Measurements from ENCODE around the gene LRRC74B. TPM values are rescaled to one million over a fixed set of nuclear protein-coding genes. Genes with fewer than 3 reads are reported as not detected.
"Not testable (repeated sequence)": the region's sequence is repeated elsewhere in the genome, so short reads cannot be mapped to it uniquely, and the experiment has no call there.

The LRRC74B gene
- total RNA-seq, 1 experiment from 2014 or later: not detected

DNA sequence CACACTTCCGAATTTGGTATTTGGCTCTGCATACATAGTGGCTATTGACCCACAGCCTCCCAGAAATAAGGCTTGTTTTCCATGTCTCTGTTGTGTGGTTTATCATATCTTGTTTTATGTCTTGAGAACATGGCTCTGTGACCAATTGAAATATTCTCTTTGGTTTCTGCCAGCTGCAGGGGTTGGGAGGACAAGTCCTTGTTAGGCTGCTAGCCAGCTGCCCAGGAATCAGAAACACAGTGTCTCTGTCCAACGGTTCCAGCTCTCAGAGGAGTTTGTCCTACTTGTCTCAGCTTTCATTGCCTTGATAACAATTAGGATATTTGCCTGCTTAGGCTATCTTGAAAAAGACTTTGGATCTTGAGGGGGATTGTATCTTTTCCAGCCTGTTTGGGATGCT, 7.3 kb upstream of the LRRC74B start:
- CTCF ChIA-PET: no interaction called here
- H3K36me3 ChIP-seq (ENCODE audit: low read depth): no peaks in the 10 kb centered on the region
- peaks cover 18% of the 10 kb centered on the region for H3K4me1 ChIP-seq (replicated peaks; ENCODE audit: insufficient read depth)
- H2AFZ ChIP-seq: no peak overlapping the region
- H3K9me2 ChIP-seq (ENCODE audit: insufficient read depth): no peaks in the 10 kb centered on the region
- intact Hi-C loops (cut with micrococcal nuclease; ENCODE audit: unreplicated experiment): no loop called here
- no TSS peak for BruUV-seq (replicated peaks)
- no peak overlapping the region for H3K4me3 ChIP-seq
- H3K9me3 ChIP-seq (ENCODE audit: insufficient read depth, low read depth): no peaks in the 10 kb centered on the region
- TF ChIP-seq, protein P1, sequence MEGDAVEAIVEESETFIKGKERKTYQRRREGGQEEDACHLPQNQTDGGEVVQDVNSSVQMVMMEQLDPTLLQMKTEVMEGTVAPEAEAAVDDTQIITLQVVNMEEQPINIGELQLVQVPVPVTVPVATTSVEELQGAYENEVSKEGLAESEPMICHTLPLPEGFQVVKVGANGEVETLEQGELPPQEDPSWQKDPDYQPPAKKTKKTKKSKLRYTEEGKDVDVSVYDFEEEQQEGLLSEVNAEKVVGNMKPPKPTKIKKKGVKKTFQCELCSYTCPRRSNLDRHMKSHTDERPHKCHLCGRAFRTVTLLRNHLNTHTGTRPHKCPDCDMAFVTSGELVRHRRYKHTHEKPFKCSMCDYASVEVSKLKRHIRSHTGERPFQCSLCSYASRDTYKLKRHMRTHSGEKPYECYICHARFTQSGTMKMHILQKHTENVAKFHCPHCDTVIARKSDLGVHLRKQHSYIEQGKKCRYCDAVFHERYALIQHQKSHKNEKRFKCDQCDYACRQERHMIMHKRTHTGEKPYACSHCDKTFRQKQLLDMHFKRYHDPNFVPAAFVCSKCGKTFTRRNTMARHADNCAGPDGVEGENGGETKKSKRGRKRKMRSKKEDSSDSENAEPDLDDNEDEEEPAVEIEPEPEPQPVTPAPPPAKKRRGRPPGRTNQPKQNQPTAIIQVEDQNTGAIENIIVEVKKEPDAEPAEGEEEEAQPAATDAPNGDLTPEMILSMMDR (conservative IDR thresholded peaks at IDR 0.05): no peak
- TF ChIP-seq EZH2 (IDR thresholded peaks at IDR 0.05; ENCODE audit: low read depth): no peak
- H3K27me3 ChIP-seq (ENCODE audit: insufficient read depth, low read depth): no peaks in the 10 kb centered on the region
- H3K27ac ChIP-seq: peak overlapping the region; percentile 61; the same call in 1 of the 2 replicates
- no peaks in the 10 kb centered on the region for H3K79me2 ChIP-seq (ENCODE audit: low read depth)
- H4K20me1 ChIP-seq (ENCODE audit: insufficient read depth): no peaks in the 10 kb centered on the region
- H3F3A ChIP-seq (ENCODE audit: insufficient read depth, low read depth): peaks cover 19% of the 10 kb centered on the region
- no peak overlapping the region for H3K4me2 ChIP-seq
- POLR2A ChIA-PET (ENCODE audit: unreplicated experiment): no interaction called here
- DNase-seq: no peak

DNA sequence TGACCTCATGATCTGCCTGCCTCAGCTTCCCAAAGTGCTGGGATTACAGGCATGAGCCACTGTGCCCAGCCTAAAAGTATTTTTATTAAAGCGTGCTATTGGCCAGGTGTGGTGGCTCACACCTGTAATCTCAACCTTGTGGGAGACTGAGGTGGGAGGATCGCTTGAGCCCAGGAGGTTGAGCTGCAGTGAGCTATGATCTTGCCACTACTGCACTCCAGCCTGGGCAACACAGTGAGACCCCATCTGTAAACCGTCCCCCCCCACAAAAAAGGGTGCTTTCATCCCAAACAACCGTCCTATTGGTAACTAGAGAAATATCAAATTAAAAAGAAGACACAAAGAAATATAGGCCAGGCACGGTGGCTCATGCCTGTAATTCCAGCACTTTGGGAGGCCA, 6.6 kb upstream of the LRRC74B start:
- H3K9me3 ChIP-seq (ENCODE audit: insufficient read depth, low read depth); H3K27me3 ChIP-seq (ENCODE audit: insufficient read depth, low read depth); CTCF ChIA-PET; H4K20me1 ChIP-seq (ENCODE audit: insufficient read depth); POLR2A ChIA-PET (ENCODE audit: unreplicated experiment); intact Hi-C loops (cut with micrococcal nuclease; ENCODE audit: unreplicated experiment); H3K79me2 ChIP-seq (ENCODE audit: low read depth); H3K4me2 ChIP-seq; H3K27ac ChIP-seq; H3K9me2 ChIP-seq (ENCODE audit: insufficient read depth); H3K4me3 ChIP-seq; H3K36me3 ChIP-seq (ENCODE audit: low read depth); H2AFZ ChIP-seq; DNase-seq; BruUV-seq (replicated peaks): not testable (repeated sequence)
- Histone ChIP-seq H3K4me1 (replicated peaks; ENCODE audit: insufficient read depth) (peaks cover 25% of the 10 kb centered on the region), H3F3A (ENCODE audit: insufficient read depth, low read depth) (peaks cover 19% of the 10 kb centered on the region)

DNA sequence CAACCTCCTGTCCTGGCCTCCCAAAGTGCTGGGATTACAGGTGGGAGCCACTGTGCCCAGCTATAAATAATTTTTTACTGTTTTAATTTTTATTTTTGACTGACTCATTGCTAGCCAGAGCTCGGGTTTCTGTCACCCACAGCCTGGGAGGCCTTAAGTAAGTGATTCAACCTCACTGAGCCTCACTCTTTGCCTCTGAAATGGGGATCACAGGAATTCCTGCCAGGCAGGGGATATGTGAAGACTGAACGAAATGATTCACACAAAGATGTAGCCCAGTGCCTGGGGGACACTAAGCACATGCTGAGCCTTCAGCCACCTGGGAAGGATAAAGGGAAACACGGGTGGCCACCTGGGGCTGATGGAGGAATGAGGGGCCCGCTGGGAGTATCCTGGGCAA, 3.8 kb upstream of the LRRC74B start:
- intact Hi-C loops (cut with micrococcal nuclease; ENCODE audit: unreplicated experiment): no loop called here
- no peaks in the 10 kb centered on the region for H3K36me3 ChIP-seq (ENCODE audit: low read depth)
- H3K9me2 ChIP-seq (ENCODE audit: insufficient read depth): no peaks in the 10 kb centered on the region
- no peaks in the 10 kb centered on the region for H3K27me3 ChIP-seq (ENCODE audit: insufficient read depth, low read depth)
- no peak for TF ChIP-seq EZH2 (IDR thresholded peaks at IDR 0.05; ENCODE audit: low read depth)
- TF ChIP-seq, protein P1 (conservative IDR thresholded peaks at IDR 0.05): no peak
- no TSS peak for BruUV-seq (replicated peaks)
- no peaks in the 10 kb centered on the region for H4K20me1 ChIP-seq (ENCODE audit: insufficient read depth)
- ChIA-PET CTCF (no interaction called here), POLR2A (ENCODE audit: unreplicated experiment) (no interaction called here)
- no peak overlapping the region for H3K4me3 ChIP-seq
- 0 out of 2 replicates have a peak overlapping the region, but pooled peaks have one; percentile 6 for H3K27ac ChIP-seq
- H3K79me2 ChIP-seq (ENCODE audit: low read depth): no peaks in the 10 kb centered on the region
- H3K9me3 ChIP-seq (ENCODE audit: insufficient read depth, low read depth): no peaks in the 10 kb centered on the region
- no peak overlapping the region for H3K4me2 ChIP-seq
- H3F3A ChIP-seq (ENCODE audit: insufficient read depth, low read depth): peaks cover 18% of the 10 kb centered on the region
- no peak overlapping the region for H2AFZ ChIP-seq
- DNase-seq: peak in 1 of 2 experiments; percentile 56
- peaks cover 39% of the 10 kb centered on the region for H3K4me1 ChIP-seq (replicated peaks; ENCODE audit: insufficient read depth)

All from PC-9 (cell line).